NCI-H187 treated with DMSO at 0.1 percent for 48 hours (cell line): ENCODE measurements around the gene SLC9A5.

Source experiments
- DNase-seq: peaks from one replicate; lab custom pipeline; 2025; lab: John Stamatoyannopoulos, UW

The SLC9A5 gene

GRCh38 chr16:67213197-67214019, 35.4 kb upstream of the SLC9A5 start:
- DNase-seq: no peak

- no peak for DNase-seq
Measured at GRCh38 chr16:67215706-67216105, 33.1 kb upstream of the SLC9A5 start.

GRCh38 chr16:67216612-67217490, 31.9 kb upstream of the SLC9A5 start:
- DNase-seq: no peak

DNA sequence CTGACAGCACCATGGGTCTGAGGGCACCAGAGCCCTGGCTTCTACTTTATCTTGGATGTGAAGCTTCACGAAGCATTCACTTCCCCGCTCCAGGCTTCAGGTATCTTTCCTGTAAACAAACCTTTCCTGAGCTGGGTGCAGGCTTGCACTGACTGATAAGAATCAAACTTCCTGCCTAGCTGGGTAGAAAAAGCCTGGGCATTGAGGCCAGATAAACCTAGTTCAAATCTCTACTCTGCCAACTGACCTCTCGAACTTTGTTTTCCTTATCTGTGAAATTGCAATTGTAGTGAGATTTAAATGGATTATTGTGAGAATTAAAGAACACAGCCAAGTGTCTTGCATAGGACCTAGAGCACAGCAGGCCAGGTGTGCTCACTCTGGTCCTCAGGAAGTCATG, 24.8 kb upstream of the SLC9A5 start:
- DNase-seq: no peak

DNA sequence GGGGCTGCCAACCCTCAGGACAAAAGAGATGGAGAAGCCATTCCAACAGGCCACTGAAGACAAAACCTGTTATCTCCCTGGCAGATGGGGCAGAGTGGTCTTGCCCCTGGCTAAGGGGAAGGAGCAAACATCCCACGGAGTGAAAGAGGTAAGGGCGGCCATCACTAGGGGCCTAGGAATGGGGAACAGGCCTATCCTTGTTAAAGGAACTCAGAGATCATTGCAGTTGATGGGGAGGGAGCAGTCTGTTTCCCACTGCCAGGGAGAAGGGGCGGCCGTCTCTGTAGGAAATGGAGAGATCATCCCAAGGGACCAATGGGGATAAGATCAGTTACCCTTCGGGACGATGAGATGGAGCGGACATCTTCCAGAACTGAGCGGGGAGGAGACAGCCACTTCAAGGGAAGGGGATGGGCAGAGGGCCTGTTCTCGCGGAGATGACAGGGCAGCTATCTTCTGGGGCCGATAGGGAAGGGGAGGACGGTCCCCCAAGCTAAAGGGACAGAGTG, 22.4 kb upstream of the SLC9A5 start:
- DNase-seq: no peak

DNA sequence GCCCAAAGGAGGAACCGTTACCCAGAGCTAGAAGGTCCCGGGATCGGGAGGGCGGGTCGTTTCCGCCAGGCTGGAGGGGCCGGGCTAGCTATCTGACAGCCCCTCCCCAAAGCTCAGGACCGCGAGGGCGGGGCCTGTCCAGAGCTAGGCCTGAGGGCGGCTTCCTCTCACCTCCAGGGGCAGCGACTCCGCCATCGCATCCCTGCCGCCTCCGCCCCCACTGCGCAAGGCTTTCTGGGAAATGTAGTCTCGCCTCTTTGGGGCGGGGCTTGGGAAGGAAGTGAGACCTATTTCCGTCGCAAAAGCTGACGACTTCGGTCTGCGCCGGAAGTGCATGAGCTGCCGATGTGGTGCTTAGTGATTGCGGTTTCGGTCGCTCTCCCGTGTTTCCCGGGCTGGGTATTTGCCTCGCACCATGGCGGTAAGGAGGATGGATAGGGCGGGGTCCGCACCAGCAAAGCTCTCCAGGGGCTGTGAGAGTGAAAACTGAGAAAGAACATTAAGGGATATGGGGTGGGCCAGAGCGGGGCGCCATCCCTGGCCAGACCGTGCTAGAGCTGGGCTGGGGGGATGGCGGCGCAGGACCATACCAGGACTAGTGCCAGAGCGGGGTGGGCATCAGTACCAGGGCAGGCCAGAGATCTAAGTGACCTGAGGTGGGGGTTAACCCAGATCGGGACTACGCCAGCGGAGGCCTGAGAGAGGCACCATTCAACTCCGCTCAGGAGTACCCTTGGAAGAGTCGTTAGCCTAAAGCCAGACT, 21.8 kb upstream of the SLC9A5 start, which contains the start of gene TMEM208:
Gene TMEM208 (plus strand): TSS at position 327 of the 763 bp plus-strand sequence. CDS start 89 bp downstream, at position 416.
- DNase-seq: peak; percentile 41

DNA sequence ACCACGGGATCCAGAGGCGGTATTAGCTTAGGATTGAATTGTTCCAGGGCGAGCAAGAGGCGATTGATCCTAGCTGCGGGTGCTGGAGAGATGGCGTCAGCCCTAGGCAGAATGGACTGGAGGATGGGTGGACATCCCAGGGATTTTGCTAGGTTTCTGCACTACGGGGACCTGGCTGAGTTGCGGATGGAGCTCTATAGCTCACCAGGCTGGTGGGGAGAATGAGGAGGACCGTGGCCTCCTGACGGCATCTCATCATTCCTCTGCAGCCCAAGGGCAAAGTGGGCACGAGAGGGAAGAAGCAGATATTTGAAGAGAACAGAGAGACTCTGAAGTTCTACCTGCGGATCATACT, 21.2 kb upstream of the SLC9A5 start:
- no peak for DNase-seq

GRCh38 chr16:67228034-67228785, 20.6 kb upstream of the SLC9A5 start:
- no peak for DNase-seq

GRCh38 chr16:67228905-67229304, 19.9 kb upstream of the SLC9A5 start:
- no peak for DNase-seq

DNA sequence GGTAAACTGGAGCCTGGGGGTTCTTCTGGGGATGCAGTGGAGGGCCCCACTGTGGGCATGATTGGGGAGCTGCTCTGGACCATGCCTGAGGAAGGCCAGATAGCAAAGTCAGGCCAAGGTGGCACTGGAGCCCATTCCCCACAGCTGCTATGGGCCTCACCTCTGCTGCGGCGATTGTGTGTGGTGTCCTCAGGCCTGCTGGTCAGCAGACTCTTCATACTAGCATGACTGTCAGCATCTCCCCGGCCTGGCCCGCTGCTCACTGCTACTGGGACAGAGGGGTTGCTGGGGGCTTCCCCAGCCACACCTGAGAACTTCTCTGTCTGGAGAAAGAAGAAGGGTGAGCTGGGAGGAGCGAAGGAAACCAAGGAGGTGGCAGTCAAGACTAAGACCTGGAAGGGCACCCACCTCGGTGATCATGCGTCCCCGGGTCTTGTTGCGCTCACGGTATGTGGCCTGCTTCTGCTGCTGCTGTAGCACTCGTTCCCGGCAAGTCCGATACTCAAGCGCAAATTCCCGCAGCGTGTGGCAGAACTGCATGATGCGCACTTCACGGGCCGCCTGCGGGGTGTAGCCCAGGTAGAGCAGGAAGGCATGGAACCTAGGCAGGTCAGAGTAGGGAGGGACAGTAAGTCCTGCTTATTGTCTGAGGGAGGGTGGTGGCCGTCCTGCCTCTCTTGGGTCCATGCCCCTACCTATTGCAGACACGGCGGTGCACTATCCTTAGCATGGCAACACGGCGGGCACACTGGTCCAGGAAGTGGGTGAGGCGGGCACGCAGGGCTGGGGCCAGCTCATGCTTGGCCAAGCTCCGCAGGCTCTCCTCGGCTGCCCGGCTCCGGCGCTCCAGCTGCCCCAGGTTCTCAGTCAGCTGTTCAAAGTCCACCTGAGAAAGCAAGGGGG, 18.6 kb upstream of the SLC9A5 start:
- DNase-seq: no peak

DNA sequence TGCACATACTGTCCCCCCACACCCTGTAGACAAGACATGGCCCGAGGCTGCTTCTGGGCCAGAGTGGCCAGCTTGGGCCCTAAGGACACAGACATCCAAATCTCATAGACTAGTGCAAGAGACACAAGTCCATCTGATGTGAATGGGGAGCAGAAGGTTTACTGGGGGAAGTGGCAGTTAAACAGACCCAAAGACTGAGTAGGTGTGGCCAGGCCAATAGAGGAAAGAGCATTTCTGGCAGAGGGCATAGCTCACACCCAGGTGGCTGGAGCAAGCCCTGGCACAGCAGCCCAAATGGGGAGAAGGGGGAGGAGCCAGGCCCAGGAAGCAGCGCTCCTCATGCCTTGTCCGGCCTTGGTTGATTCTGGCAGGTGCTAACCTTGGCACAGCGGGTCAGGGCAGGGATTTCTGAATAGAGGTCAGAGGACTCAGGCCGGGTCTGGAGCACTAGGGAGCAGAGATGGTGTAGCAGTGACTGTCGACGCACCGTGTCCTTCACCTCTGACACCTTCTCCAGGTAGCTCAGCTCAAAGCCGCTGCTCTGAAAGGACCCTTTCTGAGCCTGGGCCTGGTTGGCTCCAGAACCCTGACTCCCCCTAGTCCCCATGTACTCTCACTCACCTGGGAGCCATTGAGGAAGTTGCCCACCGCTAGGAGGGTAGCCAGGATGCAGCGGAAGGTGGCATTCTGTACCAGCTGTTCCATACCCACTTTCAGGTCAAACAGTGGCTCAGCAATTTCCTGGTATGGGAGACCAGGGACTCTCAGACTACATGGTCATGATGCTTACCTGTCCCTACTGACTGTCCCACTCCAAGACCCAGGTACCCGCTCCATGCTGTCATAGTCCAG, 17.7 kb upstream of the SLC9A5 start:
- no peak for DNase-seq

DNA sequence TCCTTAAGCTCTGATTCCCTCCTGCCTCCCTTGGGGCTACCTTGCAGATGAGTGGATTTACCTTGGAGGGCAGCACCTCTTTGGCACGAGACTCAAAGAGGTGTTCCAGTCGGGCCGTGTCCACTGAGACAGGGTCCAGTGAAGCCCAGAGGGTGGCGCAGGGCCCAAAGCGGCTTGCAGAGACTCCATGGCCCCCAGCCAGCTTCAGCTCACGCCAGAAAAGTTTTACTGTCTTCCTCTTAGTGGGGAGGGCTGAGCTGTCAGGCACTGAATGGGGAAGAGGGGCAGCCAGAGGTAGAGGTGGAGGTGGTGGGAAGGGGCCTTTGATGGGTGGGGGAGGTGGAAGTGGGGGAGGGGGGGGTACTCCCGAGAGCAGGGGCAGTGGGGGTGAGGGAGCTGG, 15.2 kb upstream of the SLC9A5 start:
- DNase-seq: no peak

DNA sequence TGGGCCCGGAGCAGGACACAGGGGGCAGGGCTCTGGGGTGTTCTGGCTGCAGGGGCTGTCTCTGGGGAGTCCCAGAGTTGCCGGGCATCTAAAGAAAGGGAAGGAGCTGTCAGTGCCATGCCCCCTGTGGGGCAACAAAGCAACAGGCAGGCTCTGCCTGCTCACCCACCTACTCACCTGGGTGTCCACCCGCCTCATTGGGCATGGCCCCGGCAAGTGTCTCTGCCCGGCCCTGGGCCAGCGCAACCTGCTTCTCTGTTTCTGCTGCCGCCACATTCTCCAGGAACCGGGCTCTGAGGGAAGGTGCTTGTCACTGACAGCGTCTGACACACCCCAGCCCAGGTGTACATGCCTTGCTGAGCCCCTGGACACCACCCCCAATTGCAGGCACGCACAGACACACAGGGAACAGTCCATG, 14.6 kb upstream of the SLC9A5 start:
- no peak for DNase-seq

DNA sequence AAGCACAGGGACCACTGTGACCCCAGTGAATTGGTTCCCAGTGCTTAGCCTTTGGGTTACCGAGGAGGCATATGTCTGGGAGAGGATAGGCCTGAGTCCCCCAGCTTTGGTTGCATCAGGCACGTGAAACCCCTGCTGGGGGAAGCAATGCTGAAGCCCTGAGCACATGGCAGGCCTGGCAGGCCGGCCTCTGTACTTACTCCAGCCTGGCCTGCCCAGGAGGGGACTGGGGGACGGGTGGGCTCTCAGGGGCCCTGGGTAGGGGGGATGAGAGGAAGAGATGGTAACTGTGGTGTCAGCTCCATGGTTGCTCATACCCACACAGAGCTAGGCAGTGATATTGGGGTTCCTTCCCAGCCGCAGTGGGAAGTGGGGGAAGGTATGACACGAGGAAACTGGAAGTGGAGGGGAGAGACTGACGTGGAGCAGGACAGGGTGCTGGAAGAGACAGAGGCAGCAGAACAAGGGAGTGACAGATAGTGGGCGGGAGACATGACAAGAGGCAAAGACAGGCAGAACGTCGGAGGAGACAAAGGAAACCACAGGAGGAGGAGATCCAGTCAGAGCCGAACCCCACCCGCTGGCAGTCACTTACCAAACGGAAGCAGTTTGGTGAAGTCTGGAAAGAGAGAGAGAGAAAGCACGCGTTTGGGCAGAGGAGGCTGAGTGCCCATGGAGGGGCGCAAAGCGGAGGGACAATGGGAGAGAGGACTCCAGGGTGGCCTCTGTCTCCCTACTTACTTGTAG, 12.8 kb upstream of the SLC9A5 start:
- no peak for DNase-seq

GRCh38 chr16:67236563-67237395, 12.0 kb upstream of the SLC9A5 start:
- DNase-seq: no peak

DNA sequence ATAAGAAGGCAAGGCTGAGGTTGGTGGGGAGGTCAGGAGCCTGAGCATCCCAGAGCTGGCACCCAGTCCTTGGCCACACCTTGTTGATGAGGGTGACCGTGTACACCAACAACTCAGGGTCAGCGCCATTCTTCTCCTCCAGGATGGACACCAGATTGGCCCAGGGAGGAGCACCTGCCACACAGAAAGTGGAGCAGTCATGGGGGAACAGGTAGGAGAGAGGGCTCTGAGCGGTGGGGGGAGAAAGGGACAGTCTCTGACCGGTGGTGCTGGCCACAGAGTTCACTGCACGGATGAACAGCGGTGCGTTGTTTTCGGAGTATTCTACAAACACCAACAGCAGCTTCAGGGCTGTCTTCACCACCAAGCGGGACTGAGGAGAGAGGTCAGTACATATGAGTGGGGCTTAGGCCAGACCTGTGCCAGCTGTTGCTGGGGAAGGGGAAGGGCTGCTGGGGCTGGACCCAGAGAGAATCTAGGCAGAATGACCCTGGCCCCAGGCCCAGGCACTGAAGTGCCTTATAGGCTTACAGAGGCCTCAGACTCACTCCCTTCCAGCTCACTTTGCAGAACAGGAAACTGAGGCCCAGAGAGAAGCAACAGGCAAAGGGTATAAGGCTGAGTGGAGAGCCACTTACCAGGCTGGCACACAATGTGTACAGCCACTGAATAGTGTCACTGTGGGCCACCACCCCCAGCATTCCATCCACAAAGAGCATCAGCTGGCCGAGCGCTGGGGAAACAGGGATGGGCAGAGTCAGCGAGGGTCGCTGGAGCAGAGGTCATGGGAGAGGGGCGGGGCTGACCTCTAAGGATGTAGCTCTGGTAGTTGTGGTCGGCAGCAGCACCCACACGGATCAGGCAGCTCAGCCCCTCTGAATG, 11.1 kb upstream of the SLC9A5 start:
- no peak for DNase-seq

- no peak for DNase-seq
Measured at GRCh38 chr16:67238278-67238575, 10.6 kb upstream of the SLC9A5 start.
